SJSA1 (cell line): Measurements from ENCODE around the gene EFEMP2. TPM values are rescaled to one million over a fixed set of nuclear protein-coding genes. Genes with fewer than 3 reads are reported as not detected.
"Not testable (repeated sequence)": the region's sequence is repeated elsewhere in the genome, so short reads cannot be mapped to it uniquely, and the experiment has no call there.

Source experiments
- DNase-seq, 2 experiments: peaks; one replicate each; pipeline ENCODE4 v3.0.0-alpha.2; 2015 to 2020; ENCODE audit warnings: low spot score in 2 of 2, low read depth in 1 of 2
- H3K27ac ChIP-seq: fragments of 250-450 bp; sonication (Bioruptor Pico); 2 replicates; pipeline ENCODE4 v1.5.1; 2020; ENCODE audit warnings: mild to moderate bottlenecking, moderate library complexity
- H3K27me3 ChIP-seq: fragments of 250-450 bp; sonication (Bioruptor Pico); replicated peaks from 2 replicates; pipeline ENCODE4 v1.5.1; 2020; ENCODE audit warnings: mild to moderate bottlenecking, moderate library complexity
- H3K36me3 ChIP-seq: fragments of 250-450 bp; sonication (Bioruptor Pico); 2 replicates; pipeline ENCODE4 v1.5.1; 2020; ENCODE audit warnings: mild to moderate bottlenecking
- H3K4me1 ChIP-seq: fragments of 250-450 bp; sonication (Bioruptor Pico); replicated peaks from 2 replicates; pipeline ENCODE4 v1.6.1; 2021; ENCODE audit warnings: mild to moderate bottlenecking
- H3K4me3 ChIP-seq: fragments of 250-450 bp; sonication (Bioruptor Pico); 2 replicates; pipeline ENCODE4 v1.5.1; 2020; ENCODE audit warnings: mild to moderate bottlenecking
- H3K9me3 ChIP-seq: fragments of 250-450 bp; sonication (Bioruptor Pico); replicated peaks from 2 replicates; pipeline ENCODE4 v1.5.1; 2020; ENCODE audit warnings: mild to moderate bottlenecking
- total RNA-seq: library from RNA; depleted of rRNA; stranded (reverse); fragments of >200 nt; shearing (Covaris generic); gene quantifications from 2 replicates; pipeline ENCODE4 v1.2.3, GENCODE V29; 2014

The EFEMP2 gene
- total RNA-seq, 1 experiment from 2014 or later = 194 TPM

- H3K4me3 ChIP-seq = no peak overlapping the region
- H3K4me1 ChIP-seq = peaks cover 66% of the 10 kb centered on the region
- peaks cover 86% of the 10 kb centered on the region for H3K36me3 ChIP-seq
- DNase-seq = peak in 1 of 2 experiments; percentile 59
- no peaks in the 10 kb centered on the region for H3K9me3 ChIP-seq
- H3K27me3 ChIP-seq = no peaks in the 10 kb centered on the region
- H3K27ac ChIP-seq = no peak overlapping the region
Measured at GRCh38 chr11:65896034-65896999, 23.7 kb upstream of the EFEMP2 start.

GRCh38 chr11:65895482-65895981 lies 22.9 kb upstream of the EFEMP2 start:
- 0 out of 2 replicates have a peak, but pooled peaks cover 2% of the 10 kb centered on the region for H3K9me3 ChIP-seq
- peaks cover 66% of the 10 kb centered on the region for H3K4me1 ChIP-seq
- H3K36me3 ChIP-seq = peaks cover 94% of the 10 kb centered on the region
- H3K27ac ChIP-seq = no peak overlapping the region
- no peaks in the 10 kb centered on the region for H3K27me3 ChIP-seq
- H3K4me3 ChIP-seq = no peak overlapping the region
- DNase-seq = no peak

- peak in 1 of 2 experiments; percentile 57 for DNase-seq
- Histone ChIP-seq H3K9me3 (0 out of 2 replicates have a peak, but pooled peaks cover 2% of the 10 kb centered on the region), H3K27ac (no peak overlapping the region), H3K4me1 (peaks cover 79% of the 10 kb centered on the region), H3K4me3 (no peak overlapping the region), H3K27me3 (no peaks in the 10 kb centered on the region), H3K36me3 (peaks cover 94% of the 10 kb centered on the region)
Measured at GRCh38 chr11:65894034-65894591, 21.5 kb upstream of the EFEMP2 start.

- peak; percentile 33 to 58 for DNase-seq
- Histone ChIP-seq H3K4me1 (peaks cover 79% of the 10 kb centered on the region), H3K4me3 (no peak overlapping the region), H3K27ac (no peak overlapping the region), H3K9me3 (0 out of 2 replicates have a peak, but pooled peaks cover 2% of the 10 kb centered on the region), H3K36me3 (peaks cover 86% of the 10 kb centered on the region), H3K27me3 (no peaks in the 10 kb centered on the region)
Measured at GRCh38 chr11:65892661-65893317, 20.2 kb upstream of the EFEMP2 start.

- H3K9me3 ChIP-seq, H3K27me3 ChIP-seq, H3K27ac ChIP-seq, DNase-seq: not testable (repeated sequence)
- Histone ChIP-seq H3K4me3 (peak overlapping the region; percentile 51), H3K4me1 (peaks cover 78% of the 10 kb centered on the region), H3K36me3 (peaks cover 84% of the 10 kb centered on the region)
Measured at GRCh38 chr11:65892137-65892540, 19.5 kb upstream of the EFEMP2 start.

GRCh38 chr11:65891219-65892136 lies 18.9 kb upstream of the EFEMP2 start:
- Histone ChIP-seq H3K27me3 (no peaks in the 10 kb centered on the region), H3K4me1 (peaks cover 71% of the 10 kb centered on the region), H3K9me3 (0 out of 2 replicates have a peak, but pooled peaks cover 2% of the 10 kb centered on the region), H3K27ac (peak overlapping the region; percentile 34), H3K4me3 (peak overlapping the region; percentile 51), H3K36me3 (peaks cover 83% of the 10 kb centered on the region)
- peak; percentile 72 to 78 for DNase-seq

- Histone ChIP-seq H3K4me1 (peaks cover 62% of the 10 kb centered on the region), H3K36me3 (peaks cover 82% of the 10 kb centered on the region), H3K4me3 (peak within 1 kb of the TSS; percentile 61), H3K9me3 (0 out of 2 replicates have a peak, but pooled peaks cover 2% of the 10 kb centered on the region), H3K27me3 (no peaks in the 10 kb centered on the region), H3K27ac (peak within 1 kb of the TSS; percentile 55)
- DNase-seq = peak; percentile 100
Measured at GRCh38 chr11:65890324-65891218, 18.0 kb upstream of the EFEMP2 start, which contains the start of gene CCDC85B. Gene CCDC85B (plus strand): TSS chr11:65890673. CDS start chr11:65890784, 111 bp downstream.

- Histone ChIP-seq H3K27me3 (no peaks in the 10 kb centered on the region), H3K9me3 (0 out of 2 replicates have a peak, but pooled peaks cover 2% of the 10 kb centered on the region), H3K27ac (peak within 1 kb of the TSS; percentile 55), H3K4me1 (peaks cover 55% of the 10 kb centered on the region), H3K36me3 (peaks cover 82% of the 10 kb centered on the region), H3K4me3 (peak within 1 kb of the TSS; percentile 61)
- peak; percentile 99 to 100 for DNase-seq
Measured at GRCh38 chr11:65888163-65888814, 15.7 kb upstream of the EFEMP2 start, which contains the start of gene FIBP. Gene FIBP (minus strand): TSS chr11:65888471. CDS start chr11:65888418, 53 bp downstream.

GRCh38 chr11:65887723-65888162 lies 15.1 kb upstream of the EFEMP2 start:
- Histone ChIP-seq H3K27ac (peak overlapping the region; percentile 44), H3K9me3 (0 out of 2 replicates have a peak, but pooled peaks cover 2% of the 10 kb centered on the region), H3K27me3 (no peaks in the 10 kb centered on the region), H3K36me3 (peaks cover 84% of the 10 kb centered on the region), H3K4me1 (peaks cover 54% of the 10 kb centered on the region), H3K4me3 (peak overlapping the region; percentile 61)
- DNase-seq = no peak

- Histone ChIP-seq H3K4me3 (peak overlapping the region; percentile 61), H3K4me1 (peaks cover 49% of the 10 kb centered on the region), H3K36me3 (peaks cover 84% of the 10 kb centered on the region), H3K27ac (no peak overlapping the region), H3K9me3 (0 out of 2 replicates have a peak, but pooled peaks cover 2% of the 10 kb centered on the region), H3K27me3 (no peaks in the 10 kb centered on the region)
- no peak for DNase-seq
Measured at GRCh38 chr11:65886826-65887722, 14.5 kb upstream of the EFEMP2 start.
